Nephron (organoid): ENCODE data around the gene OR5I1.

ENCODE experiments used
- H3K27ac Mint-ChIP-seq, 3 experiments: 2 replicates each; pipeline ENCODE4 v1.8.0; 2020; ENCODE audit warnings: mixed read lengths in 3 of 3, mild to moderate bottlenecking in 2 of 3, moderate library complexity in 1 of 3
- H3K27me3 Mint-ChIP-seq: 2 replicates; pipeline ENCODE4 v1.8.0; 2021; ENCODE audit warnings: low read depth, mild to moderate bottlenecking, moderate library complexity, mixed read lengths
- H3K36me3 Mint-ChIP-seq: 2 replicates; pipeline ENCODE4 v1.8.0; 2020; ENCODE audit warnings: low read depth, mixed read lengths
- H3K4me1 Mint-ChIP-seq: 2 replicates; pipeline ENCODE4 v1.8.0; 2020; ENCODE audit warnings: mixed read lengths
- H3K4me3 Mint-ChIP-seq, 3 experiments: 2 replicates each; pipeline ENCODE4 v1.8.0; 2020; ENCODE audit warnings: mild to moderate bottlenecking in 3 of 3, mixed read lengths in 3 of 3, moderate library complexity in 2 of 3
- H3K9me3 Mint-ChIP-seq: 2 replicates; pipeline ENCODE4 v1.8.0; 2020; ENCODE audit warnings: mixed read lengths
- CTCF ChIP-seq, 3 experiments: fragments of 200-600 bp; sonication (generic); IDR thresholded peaks; one replicate each; pipeline ENCODE4 v1.5.0; 2021; ENCODE audit warnings: antibody characterized with exemption in 3 of 3; ENCODE audit not compliant: unreplicated experiment in 3 of 3

OR5I1 gene

GRCh38 chr11:55936300-55936699 lies at the start of gene OR5I1:
TSS of gene OR5I1 (minus strand) at chr11:55936400. CDS start at chr11:55936400, 0 bp downstream.
- Mint-ChIP-seq H3K27ac (no peak within 1 kb of the TSS), H3K27me3 (peaks cover 1% of the 10 kb centered on the region), H3K36me3 (no peaks in the 10 kb centered on the region), H3K9me3 (no peaks in the 10 kb centered on the region), H3K4me1 (no peaks in the 10 kb centered on the region), H3K4me3 (no peak within 1 kb of the TSS)
- TF ChIP-seq CTCF (IDR thresholded peaks at IDR 0.05; ENCODE audit: unreplicated experiment in 3 of 3) = no peak

GRCh38 chr11:55970935-55971334 lies 34.7 kb upstream of the OR5I1 start:
- H3K27ac Mint-ChIP-seq = no peak overlapping the region
- TF ChIP-seq CTCF (IDR thresholded peaks at IDR 0.05; ENCODE audit: unreplicated experiment in 3 of 3) = no peak
- no peaks in the 10 kb centered on the region for H3K36me3 Mint-ChIP-seq
- H3K9me3 Mint-ChIP-seq = no peaks in the 10 kb centered on the region
- H3K27me3 Mint-ChIP-seq = peaks cover 3% of the 10 kb centered on the region
- no peak overlapping the region for H3K4me3 Mint-ChIP-seq
- no peaks in the 10 kb centered on the region for H3K4me1 Mint-ChIP-seq

GRCh38 chr11:55969845-55970244 lies 33.6 kb upstream of the OR5I1 start, which contains the start of gene OR10AG1:
TSS of gene OR10AG1 (minus strand) at chr11:55969945. CDS start at chr11:55969907, 38 bp downstream.
- Mint-ChIP-seq H3K36me3 (no peaks in the 10 kb centered on the region), H3K9me3 (no peaks in the 10 kb centered on the region)

GRCh38 chr11:55967914-55968313 lies 31.7 kb upstream of the OR5I1 start:
- H3K27me3 Mint-ChIP-seq = peaks cover 3% of the 10 kb centered on the region
- H3K36me3 Mint-ChIP-seq = no peaks in the 10 kb centered on the region
- TF ChIP-seq CTCF (IDR thresholded peaks at IDR 0.05; ENCODE audit: unreplicated experiment in 3 of 3) = no peak
- no peak overlapping the region for H3K27ac Mint-ChIP-seq
- H3K4me1 Mint-ChIP-seq = no peaks in the 10 kb centered on the region
- H3K4me3 Mint-ChIP-seq = no peak overlapping the region
- H3K9me3 Mint-ChIP-seq = no peaks in the 10 kb centered on the region

More at GRCh38 chr11:55969845-55970244, 33.6 kb upstream of the OR5I1 start, which contains the start of gene OR10AG1:
- Mint-ChIP-seq H3K27ac (no peak within 1 kb of the TSS), H3K4me1 (no peaks in the 10 kb centered on the region), H3K27me3 (peaks cover 3% of the 10 kb centered on the region), H3K4me3 (no peak within 1 kb of the TSS)
- no peak for TF ChIP-seq CTCF (IDR thresholded peaks at IDR 0.05; ENCODE audit: unreplicated experiment in 3 of 3)

GRCh38 chr11:55966391-55966790 lies 30.2 kb upstream of the OR5I1 start:
- no peak overlapping the region for H3K27ac Mint-ChIP-seq
- TF ChIP-seq CTCF (IDR thresholded peaks at IDR 0.05; ENCODE audit: unreplicated experiment in 3 of 3) = no peak

GRCh38 chr11:55956521-55956920 lies 20.3 kb upstream of the OR5I1 start:
- no peaks in the 10 kb centered on the region for H3K27me3 Mint-ChIP-seq
- no peak overlapping the region for H3K4me3 Mint-ChIP-seq
- H3K4me1 Mint-ChIP-seq = no peaks in the 10 kb centered on the region
- no peak for TF ChIP-seq CTCF (IDR thresholded peaks at IDR 0.05; ENCODE audit: unreplicated experiment in 3 of 3)
- H3K9me3 Mint-ChIP-seq = no peaks in the 10 kb centered on the region
- no peaks in the 10 kb centered on the region for H3K36me3 Mint-ChIP-seq
- H3K27ac Mint-ChIP-seq = no peak overlapping the region

More at GRCh38 chr11:55966391-55966790, 30.2 kb upstream of the OR5I1 start:
- Mint-ChIP-seq H3K36me3 (no peaks in the 10 kb centered on the region), H3K27me3 (no peaks in the 10 kb centered on the region), H3K4me3 (no peak overlapping the region), H3K9me3 (no peaks in the 10 kb centered on the region), H3K4me1 (no peaks in the 10 kb centered on the region)
